Hepatocyte (in vitro differentiated cells): ENCODE measurements around the gene PCNX3. TPM values are rescaled to one million over a fixed set of nuclear protein-coding genes. Genes with fewer than 3 reads are reported as not detected.
A peak's percentile ranks its signal among the peaks of the same experiment; 100 is the strongest.

Experiments
- DNase-seq: peaks from one replicate; pipeline ENCODE4 v3.0.0-alpha.2; 2016; ENCODE audit warnings: low spot score
- H2AFZ ChIP-seq: fragments of 200-600 bp; sonication (generic); 2 replicates; pipeline ENCODE4 v1.6.0; 2016; ENCODE audit warnings: antibody characterized with exemption, mild to moderate bottlenecking
- H3K27ac ChIP-seq: fragments of 200-600 bp; sonication (generic); 2 replicates; pipeline ENCODE4 v1.5.1; 2016; ENCODE audit warnings: mild to moderate bottlenecking
- H3K27me3 ChIP-seq: fragments of 200-600 bp; sonication (generic); 2 replicates; pipeline ENCODE4 v1.6.1; 2016
- H3K36me3 ChIP-seq: fragments of 200-600 bp; sonication (generic); replicated peaks from 2 replicates; pipeline ENCODE4 v1.5.1; 2016; ENCODE audit warnings: low read depth; ENCODE audit not compliant: insufficient read depth
- H3K4me1 ChIP-seq: fragments of 200-600 bp; sonication (generic); 2 replicates; pipeline ENCODE4 v1.5.1; 2016; ENCODE audit warnings: mild to moderate bottlenecking, moderate library complexity; ENCODE audit not compliant: insufficient read depth
- H3K4me2 ChIP-seq: fragments of 200-600 bp; sonication (generic); 2 replicates; pipeline ENCODE4 v1.6.0; 2016
- H3K4me3 ChIP-seq: fragments of 200-600 bp; sonication (generic); 2 replicates; pipeline ENCODE4 v1.5.1; 2016; ENCODE audit warnings: mild to moderate bottlenecking
- H3K79me2 ChIP-seq: fragments of 200-600 bp; sonication (generic); 2 replicates; pipeline ENCODE4 v1.6.0; 2017; ENCODE audit warnings: mild to moderate bottlenecking
- H3K9me2 ChIP-seq: fragments of 200-600 bp; sonication (generic); replicated peaks from 2 replicates; pipeline ENCODE4 v1.6.0; 2017; ENCODE audit warnings: mild to moderate bottlenecking; ENCODE audit not compliant: insufficient read depth
- H3K9me3 ChIP-seq: fragments of 200-600 bp; sonication (generic); 2 replicates; pipeline ENCODE4 v1.5.1; 2016; ENCODE audit warnings: low read depth, mild to moderate bottlenecking
- H4K20me1 ChIP-seq: fragments of 200-600 bp; sonication (generic); 2 replicates; pipeline ENCODE4 v1.6.0; 2016; ENCODE audit warnings: mild to moderate bottlenecking; ENCODE audit not compliant: insufficient read depth, poor library complexity, severe bottlenecking
- EZH2 ChIP-seq: fragments of 200-600 bp; sonication (generic); IDR thresholded peaks from 2 replicates; pipeline ENCODE4 v1.6.1; 2016; ENCODE audit warnings: antibody characterized with exemption, mild to moderate bottlenecking, borderline replicate concordance
- EZH2phosphoT487 ChIP-seq: fragments of 200-600 bp; sonication (generic); IDR thresholded peaks from one replicate; pipeline ENCODE4 v1.6.1; 2018; ENCODE audit warnings: antibody characterized with exemption, mild to moderate bottlenecking, low read depth, moderate library complexity; ENCODE audit not compliant: unreplicated experiment, severe bottlenecking
- WGBS: methylation state at CpG from one replicate; pipeline ENCODE4 v1.1.6; 2016; ENCODE audit warnings: low lambda C conversion rate; ENCODE audit errors: missing lambda C conversion rate; 5-methylcytosine and 5-hydroxymethylcytosine counted together
- polyA plus RNA-seq: library from polyadenylated mRNA; unstranded; fragments of >200 nt; fragmentation: Nextera tagmentation; extraction: Ambion mirVana; gene quantifications from 2 replicates; pipeline ENCODE4 v1.2.1, GENCODE V29; 2016
- total RNA-seq: library from RNA; depleted of rRNA; stranded (reverse); fragments of >200 nt; gene quantifications from 2 replicates; pipeline ENCODE4 v1.2.3, GENCODE V29; 2014
- TF ChIP-seq, protein P1 (sequence below): fragments of 200-600 bp; sonication (generic); IDR thresholded peaks from 2 replicates; pipeline ENCODE4 v1.5.1; 2016; ENCODE audit warnings: antibody characterized with exemption, mild to moderate bottlenecking; ENCODE audit not compliant: poor library complexity

PCNX3 gene
- total and polyA plus RNA-seq, 2 experiments from 2014 or later = 20.0 to 27.4 TPM

DNA sequence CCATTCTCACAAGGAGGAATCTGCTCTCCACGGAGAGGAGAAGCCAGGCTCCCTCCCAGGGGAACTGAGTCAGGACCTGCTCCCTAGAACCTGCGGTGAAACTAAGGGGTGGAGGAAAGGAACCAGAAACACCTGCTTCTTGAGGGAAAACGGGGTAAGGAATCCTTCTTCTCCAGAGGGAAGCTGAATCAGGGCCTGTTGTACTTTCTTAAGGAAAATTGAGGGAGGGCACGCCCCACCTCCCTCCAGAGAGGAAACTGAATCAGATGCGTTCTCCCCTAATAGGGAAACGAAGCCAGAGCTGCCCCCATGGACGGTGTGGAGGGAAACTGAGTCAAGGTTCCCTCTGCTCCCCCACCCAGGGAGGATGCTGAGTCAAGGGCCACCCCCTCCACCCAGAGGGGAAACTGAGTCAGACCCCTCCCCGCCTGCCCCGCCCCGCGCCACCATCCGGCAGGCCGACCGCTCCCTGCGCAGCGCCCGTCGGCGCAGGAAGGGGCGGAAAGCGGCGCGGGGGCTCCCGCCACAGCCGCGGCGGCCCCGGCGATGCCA lies 46.7 kb downstream of the PCNX3 start:
- Histone ChIP-seq H3K36me3 (no peaks in the 10 kb centered on the region), H3K27ac (peak overlapping the region; percentile 100), H3K4me1 (no peaks in the 10 kb centered on the region), H3K9me2 (no peaks in the 10 kb centered on the region), H3K27me3 (no peaks in the 10 kb centered on the region), H3K79me2 (peaks cover 35% of the 10 kb centered on the region), H2AFZ (no peak overlapping the region), H3K4me2 (peak overlapping the region; percentile 92), H4K20me1 (no peaks in the 10 kb centered on the region), H3K4me3 (peak overlapping the region; percentile 96), H3K9me3 (no peaks in the 10 kb centered on the region)
- no peak for TF ChIP-seq EZH2
- TF ChIP-seq, protein P1, sequence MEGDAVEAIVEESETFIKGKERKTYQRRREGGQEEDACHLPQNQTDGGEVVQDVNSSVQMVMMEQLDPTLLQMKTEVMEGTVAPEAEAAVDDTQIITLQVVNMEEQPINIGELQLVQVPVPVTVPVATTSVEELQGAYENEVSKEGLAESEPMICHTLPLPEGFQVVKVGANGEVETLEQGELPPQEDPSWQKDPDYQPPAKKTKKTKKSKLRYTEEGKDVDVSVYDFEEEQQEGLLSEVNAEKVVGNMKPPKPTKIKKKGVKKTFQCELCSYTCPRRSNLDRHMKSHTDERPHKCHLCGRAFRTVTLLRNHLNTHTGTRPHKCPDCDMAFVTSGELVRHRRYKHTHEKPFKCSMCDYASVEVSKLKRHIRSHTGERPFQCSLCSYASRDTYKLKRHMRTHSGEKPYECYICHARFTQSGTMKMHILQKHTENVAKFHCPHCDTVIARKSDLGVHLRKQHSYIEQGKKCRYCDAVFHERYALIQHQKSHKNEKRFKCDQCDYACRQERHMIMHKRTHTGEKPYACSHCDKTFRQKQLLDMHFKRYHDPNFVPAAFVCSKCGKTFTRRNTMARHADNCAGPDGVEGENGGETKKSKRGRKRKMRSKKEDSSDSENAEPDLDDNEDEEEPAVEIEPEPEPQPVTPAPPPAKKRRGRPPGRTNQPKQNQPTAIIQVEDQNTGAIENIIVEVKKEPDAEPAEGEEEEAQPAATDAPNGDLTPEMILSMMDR = no peak
- no peak for TF ChIP-seq EZH2phosphoT487
- DNase-seq = no peak
- 3% methylated on average over 14 of the region's 29 CpGs for WGBS

DNA sequence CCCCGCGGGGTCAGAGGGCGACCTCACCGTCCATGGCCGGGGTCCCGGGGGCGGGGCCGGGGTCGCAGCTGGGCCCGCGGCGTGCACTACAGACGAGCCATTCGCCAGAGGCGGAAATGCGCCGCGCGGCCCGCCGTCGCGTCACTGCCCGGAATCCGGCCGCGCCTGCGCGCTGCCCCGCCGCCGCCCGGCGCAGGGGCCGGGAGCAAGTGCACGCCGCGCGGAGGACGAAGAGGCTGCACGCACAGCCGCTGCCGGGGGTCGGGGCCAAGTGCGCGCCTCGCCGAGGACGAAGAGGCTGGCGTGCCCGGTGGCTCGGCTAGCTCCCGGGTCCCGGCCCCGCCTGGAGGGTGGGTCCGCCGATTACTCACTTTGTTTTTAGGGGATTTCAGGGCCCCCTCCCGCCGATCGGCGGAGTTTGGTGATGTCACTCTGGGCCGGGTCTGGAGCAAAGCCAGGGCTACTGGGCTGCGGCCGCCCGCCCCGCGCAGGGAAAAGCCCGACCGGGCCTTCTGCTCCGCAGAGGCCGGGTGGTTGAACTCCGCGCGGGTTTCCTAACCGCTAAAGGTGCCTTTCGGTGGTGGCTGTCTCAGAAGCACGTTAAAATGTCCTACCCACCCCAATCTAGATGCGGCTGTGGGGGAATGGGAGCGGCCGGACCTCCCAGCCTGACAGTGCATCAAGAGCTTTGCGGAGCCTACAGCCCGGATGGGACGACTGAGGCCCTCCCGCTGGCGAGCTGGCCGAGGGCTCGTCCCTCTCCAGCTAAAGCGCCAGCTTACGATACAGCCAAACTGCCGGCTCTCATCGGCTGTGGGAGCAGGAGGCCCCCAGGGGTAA lies 47.4 kb downstream of the PCNX3 start, which contains the start of gene RELA:
Gene RELA (minus strand): TSS at position 118 of the 840 bp plus-strand sequence. CDS start 84 bp downstream, at position 34.
- H3K4me1 ChIP-seq = no peaks in the 10 kb centered on the region
- peaks cover 35% of the 10 kb centered on the region for H3K79me2 ChIP-seq
- DNase-seq = peak; percentile 97
- TF ChIP-seq EZH2phosphoT487 = no peak
- no peak for TF ChIP-seq EZH2
- TF ChIP-seq, protein P1 = no peak
- WGBS = 1% methylated on average over 74 of the region's 91 CpGs
- peak within 1 kb of the TSS; percentile 96 for H3K4me3 ChIP-seq
- peak within 1 kb of the TSS; percentile 92 for H3K4me2 ChIP-seq
- H4K20me1 ChIP-seq = no peaks in the 10 kb centered on the region
- H3K36me3 ChIP-seq = no peaks in the 10 kb centered on the region
- no peaks in the 10 kb centered on the region for H3K9me3 ChIP-seq
- no peaks in the 10 kb centered on the region for H3K27me3 ChIP-seq
- H3K27ac ChIP-seq = peak within 1 kb of the TSS; percentile 100
- H2AFZ ChIP-seq = peak within 1 kb of the TSS; percentile 82
- no peaks in the 10 kb centered on the region for H3K9me2 ChIP-seq

DNA sequence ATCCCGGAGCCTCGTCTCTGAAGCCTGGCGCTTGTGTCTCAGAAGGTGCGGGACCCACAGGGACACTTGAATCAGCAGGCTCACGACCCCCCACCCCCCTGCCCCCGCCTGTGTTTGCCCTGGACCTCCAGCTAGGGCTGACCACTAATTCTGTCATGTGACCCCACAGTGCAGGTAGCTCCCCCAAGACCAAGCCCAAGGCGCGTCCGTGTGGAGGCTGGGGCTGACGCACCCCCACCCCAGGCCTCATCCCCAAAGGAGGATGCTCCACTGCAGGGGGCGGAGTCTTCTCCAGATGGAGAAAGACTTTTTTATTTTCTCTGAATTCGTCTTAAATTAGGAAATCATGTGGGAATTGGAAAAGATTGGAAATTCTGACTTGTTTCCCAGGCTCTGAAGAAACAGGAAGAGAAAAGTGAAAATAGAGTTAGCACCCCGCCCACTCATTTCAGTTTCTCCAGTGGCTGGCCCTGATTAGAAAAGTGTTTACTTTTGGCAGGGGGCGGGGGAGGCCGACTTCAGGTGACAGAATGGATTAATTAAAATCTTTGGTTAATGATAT lies 48.1 kb downstream of the PCNX3 start:
- Histone ChIP-seq H3K27me3 (no peaks in the 10 kb centered on the region), H3K79me2 (peaks cover 35% of the 10 kb centered on the region), H3K9me3 (no peaks in the 10 kb centered on the region), H4K20me1 (no peaks in the 10 kb centered on the region), H3K9me2 (no peaks in the 10 kb centered on the region), H3K27ac (peak overlapping the region; percentile 100), H2AFZ (peak overlapping the region; percentile 82), H3K4me1 (no peaks in the 10 kb centered on the region), H3K4me2 (peak overlapping the region; percentile 90), H3K4me3 (peak overlapping the region; percentile 89), H3K36me3 (no peaks in the 10 kb centered on the region)
- WGBS = 14% methylated on average over 9 of the region's 15 CpGs
- peak; percentile 76 for DNase-seq
- TF ChIP-seq EZH2phosphoT487 (no peak), EZH2 (no peak)
- TF ChIP-seq, protein P1 = no peak
